Fibroblast of skin of back (primary cell): Measurements from ENCODE around the gene AP2B1.
"Not testable (repeated sequence)": the region's sequence is repeated elsewhere in the genome, so short reads cannot be mapped to it uniquely, and the experiment has no call there.

Experiments used
- DNase-seq: peaks from one replicate; pipeline ENCODE4 v3.0.0-alpha.2; 2013

Gene AP2B1

DNA sequence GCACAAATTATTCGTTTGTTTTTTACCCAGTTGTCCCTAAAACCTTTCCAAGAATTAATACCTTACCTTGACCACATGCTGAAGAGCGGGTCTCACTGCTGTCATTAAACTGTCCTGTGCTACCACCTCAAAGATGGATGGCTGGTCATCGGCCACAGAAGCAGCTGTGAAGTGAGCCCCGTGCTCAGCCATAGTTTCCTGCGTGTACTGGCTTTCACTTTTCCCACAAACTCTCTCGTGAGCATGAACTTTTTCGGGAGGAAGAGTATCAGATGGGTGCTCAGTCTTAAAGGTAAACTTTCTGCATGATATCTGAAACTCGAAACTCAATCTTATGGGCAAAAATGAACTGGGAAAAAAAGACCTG lies 9.3 kb upstream of the AP2B1 start:
- DNase-seq, result no peak

- peak; percentile 86 for DNase-seq
Observed at GRCh38 chr17:35578197-35578928, 8.8 kb upstream of the AP2B1 start, which contains the start of gene PEX12. TSS of gene PEX12 (minus strand) at chr17:35578571. CDS start at chr17:35578021, 550 bp downstream.

- DNase-seq, result no peak
Observed at GRCh38 chr17:35578929-35579432, 8.1 kb upstream of the AP2B1 start.

GRCh38 chr17:35584061-35584460 lies 3.1 kb upstream of the AP2B1 start:
- DNase-seq, result no peak

DNA sequence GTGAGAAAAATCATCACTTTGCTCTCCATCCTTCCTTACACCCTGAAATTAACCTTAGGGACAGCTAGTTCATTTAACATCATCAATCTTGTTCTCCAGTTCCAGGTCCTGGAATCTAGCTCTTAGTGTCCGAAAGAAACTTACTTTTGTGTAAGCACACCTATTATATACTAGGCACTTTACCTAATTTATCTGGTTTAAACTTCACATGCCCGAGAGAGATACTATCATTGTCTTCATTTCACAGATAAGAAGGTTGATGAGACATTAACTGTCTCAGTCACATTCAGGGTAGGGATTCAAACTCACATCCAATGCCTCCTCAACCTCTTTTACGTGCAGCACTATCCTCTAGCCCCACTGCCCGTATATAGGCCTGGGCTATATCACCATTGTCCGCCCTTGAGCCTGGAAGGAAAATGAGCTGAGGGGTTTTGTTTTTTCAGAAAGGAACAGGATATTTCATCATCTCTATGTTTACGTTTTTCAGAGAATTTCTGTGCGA lies 501 bp upstream of the AP2B1 start:
- no peak for DNase-seq

GRCh38 chr17:35588196-35588920 lies 1.2 kb downstream of the AP2B1 start:
- DNase-seq, result peak; percentile 81

- DNase-seq, result no peak
Observed at GRCh38 chr17:35596072-35596471, 8.9 kb downstream of the AP2B1 start.

DNA sequence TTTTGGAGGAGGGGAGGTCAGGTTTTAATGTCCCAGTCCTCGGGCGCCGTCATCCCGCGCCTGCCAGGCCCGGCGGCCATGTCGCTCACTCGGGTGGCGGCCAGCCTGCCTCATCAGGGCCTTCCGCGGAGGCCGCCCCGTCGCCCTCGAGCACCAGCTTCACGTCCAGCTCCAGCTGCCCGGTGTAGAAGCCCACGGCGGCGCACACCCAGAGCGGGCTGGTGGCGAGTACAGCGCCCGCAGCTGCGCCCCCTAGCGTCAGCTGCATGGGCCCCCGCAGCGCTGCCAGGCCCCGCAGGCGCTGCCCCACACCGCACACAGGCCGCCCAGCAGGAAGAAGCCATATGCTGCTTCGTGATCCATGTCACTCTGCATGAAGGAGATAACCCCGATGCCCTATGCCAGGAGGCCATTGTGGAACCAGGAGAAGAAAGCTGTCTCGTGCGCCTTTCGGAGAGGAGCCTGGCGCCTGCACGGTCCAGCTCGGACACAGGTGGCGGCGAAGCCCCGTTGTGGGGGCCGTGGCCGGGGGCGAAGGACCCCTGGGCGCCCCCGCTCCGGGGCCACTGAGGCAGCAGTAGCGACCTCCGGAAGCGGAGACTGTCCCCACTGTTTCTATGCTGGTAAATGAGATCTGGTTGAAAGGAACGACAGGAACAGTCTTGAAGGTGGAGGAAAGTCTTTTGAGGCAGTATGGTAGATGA lies 9.6 kb downstream of the AP2B1 start:
- DNase-seq, result no peak

DNA sequence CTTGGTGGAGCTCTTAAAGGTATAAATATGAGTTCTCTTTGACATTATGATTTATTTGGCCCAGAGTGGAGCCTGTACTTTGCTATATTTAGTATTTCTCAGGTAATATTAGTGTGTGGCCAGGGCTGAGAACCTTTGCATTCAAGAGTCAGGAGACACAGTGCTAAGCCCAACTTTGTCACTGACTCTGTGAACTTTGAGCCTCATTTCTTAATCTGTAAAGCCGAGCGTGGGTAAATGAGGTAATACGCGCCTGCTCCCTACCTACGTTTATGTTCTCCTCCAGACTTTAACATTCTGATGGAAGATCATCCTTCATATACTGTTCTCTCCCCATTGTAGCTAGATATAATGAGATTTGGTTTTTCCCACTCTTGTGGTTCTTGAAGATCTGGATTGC lies 10.5 kb downstream of the AP2B1 start:
- no peak for DNase-seq

DNA sequence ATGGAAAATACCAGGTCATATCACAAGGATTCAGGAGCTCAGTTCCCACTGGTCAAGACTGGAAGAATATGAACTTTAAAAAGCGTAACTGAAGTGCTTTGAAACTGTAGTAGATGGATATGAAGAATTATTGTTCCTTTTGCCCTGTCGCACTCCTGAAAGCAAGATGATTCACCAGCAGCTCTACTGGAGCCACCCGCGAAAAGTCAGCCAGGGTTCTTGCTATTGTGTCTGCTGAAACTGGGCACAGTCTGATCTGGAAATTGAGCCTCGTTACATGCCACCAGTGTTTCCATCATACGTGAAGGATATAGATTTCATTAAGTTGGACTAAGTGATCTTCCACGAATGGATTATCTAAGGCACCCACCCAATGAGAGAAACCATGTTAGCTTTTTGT lies 16.6 kb downstream of the AP2B1 start:
- no peak for DNase-seq

- DNase-seq, result no peak
Observed at GRCh38 chr17:35605678-35606077, 18.6 kb downstream of the AP2B1 start.

GRCh38 chr17:35607239-35607847 lies 20.2 kb downstream of the AP2B1 start:
- DNase-seq, result no peak

DNA sequence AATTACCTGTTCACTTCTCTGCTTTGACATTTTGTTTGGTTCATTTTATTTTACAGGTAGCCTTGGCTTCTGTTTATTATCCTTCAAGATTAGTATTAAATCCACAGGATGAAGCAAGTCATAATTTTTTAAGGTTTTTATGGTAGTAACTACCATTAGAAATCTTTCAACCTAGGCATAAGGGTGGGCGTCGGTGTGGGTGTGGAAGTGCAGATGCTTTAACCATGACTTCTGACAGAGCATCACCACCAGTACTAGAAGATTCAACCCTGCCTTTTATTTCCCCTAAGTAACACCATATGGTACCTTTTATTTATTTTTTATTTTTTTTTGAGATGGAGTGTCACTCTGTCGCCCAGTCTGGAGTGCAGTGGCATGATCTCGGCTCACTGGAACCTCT lies 22.7 kb downstream of the AP2B1 start:
- no peak for DNase-seq

GRCh38 chr17:35610746-35611145 lies 23.6 kb downstream of the AP2B1 start:
- not testable (repeated sequence) for DNase-seq

- DNase-seq, result peak; percentile 53
Observed at GRCh38 chr17:35612924-35613521, 25.9 kb downstream of the AP2B1 start.

GRCh38 chr17:35614810-35615209 lies 27.7 kb downstream of the AP2B1 start:
- peak; percentile 67 for DNase-seq

DNA sequence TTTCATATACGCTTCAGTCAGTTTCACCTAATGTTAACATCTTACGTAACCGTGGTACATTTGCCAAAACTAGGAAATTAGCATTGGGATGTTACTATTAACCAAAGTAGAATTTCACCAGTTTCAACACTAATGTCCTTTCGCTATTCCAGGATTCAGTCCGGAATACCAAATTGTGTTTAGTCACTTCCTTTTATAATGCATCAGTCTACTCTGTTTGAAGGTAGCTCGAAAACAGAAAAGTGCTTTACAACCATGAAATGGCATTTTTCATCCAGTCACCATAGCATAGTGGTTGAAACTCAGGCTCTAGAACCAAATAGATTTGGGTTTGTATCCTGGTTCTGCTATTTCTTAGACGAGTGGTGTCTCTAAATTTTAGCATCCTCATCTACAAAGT lies 29.4 kb downstream of the AP2B1 start:
- no peak for DNase-seq

DNA sequence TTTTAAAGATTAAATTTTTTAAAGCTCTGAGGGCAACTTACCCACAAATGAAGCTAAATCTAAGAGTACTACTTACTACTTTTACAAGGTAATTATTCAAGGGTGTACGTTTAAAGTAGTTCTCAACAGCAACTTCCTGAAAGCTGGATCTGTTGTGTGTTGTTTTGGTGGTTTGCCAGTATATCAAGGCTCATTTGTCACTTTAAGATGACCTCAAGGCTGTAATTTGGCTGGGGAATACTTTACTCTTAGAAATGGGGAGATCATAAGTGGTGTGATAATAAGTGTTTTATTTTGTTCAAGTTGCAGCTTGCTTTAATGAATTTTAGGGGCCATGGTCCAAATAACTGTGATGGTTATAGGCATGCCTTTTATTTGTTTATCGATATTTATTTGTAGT lies 30.4 kb downstream of the AP2B1 start:
- DNase-seq, result no peak

DNA sequence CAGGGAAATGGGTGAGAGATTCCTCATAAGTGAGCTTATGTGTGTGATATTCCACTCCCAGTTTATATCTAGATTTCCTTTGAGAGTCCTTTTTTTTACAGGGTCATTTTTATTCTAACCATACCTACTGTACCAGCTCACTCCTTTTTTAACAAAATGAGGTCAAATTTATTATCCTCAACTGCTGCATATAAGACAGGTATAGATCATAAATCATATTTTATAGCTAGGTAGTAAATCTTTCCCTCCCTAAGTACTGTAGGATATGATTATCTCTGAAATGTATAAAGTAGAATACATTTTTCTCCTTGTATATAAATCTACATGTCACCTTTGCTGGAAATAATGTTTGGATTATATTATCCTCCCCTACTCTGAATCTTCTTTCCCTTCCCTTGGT lies 31.5 kb downstream of the AP2B1 start:
- no peak for DNase-seq

GRCh38 chr17:35621768-35622167 lies 34.6 kb downstream of the AP2B1 start:
- no peak for DNase-seq

- no peak for DNase-seq
Observed at GRCh38 chr17:35627417-35627816, 40.3 kb downstream of the AP2B1 start.

- DNase-seq, result peak; percentile 80
Observed at GRCh38 chr17:35630530-35631148, 43.5 kb downstream of the AP2B1 start.
